ENCODE data around the gene B4GALNT4. TPM values are rescaled to one million over a fixed set of nuclear protein-coding genes. Genes with fewer than 3 reads are reported as not detected.

B4GALNT4 gene
- total and polyA plus RNA-seq, 4 donors = 0.15 to 0.42 (median 0.42) TPM; not detected in 1

DNA sequence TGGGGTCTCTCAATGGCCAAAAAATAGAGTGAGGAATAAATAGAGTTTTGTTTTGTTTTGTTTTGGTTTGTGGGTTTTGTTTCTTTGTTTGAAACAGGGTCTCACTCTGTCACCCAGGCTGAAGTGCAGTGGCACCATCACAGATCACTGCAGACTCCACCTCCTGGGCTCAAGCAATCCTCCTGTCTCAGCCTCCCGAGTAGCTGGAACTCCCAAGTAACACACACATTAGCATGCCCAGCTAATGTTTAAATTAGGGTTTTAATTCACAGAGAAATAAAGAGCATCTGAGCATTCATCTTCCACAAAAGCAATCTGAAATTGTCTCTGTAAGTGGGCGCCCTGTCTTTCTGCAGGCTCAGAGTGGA, 39.4 kb upstream of the B4GALNT4 start:
- Histone ChIP-seq H3K4me1 (ENCODE audit: control insufficient read depth in 4 of 4, insufficient read depth in 4 of 4, low read length in 3 of 4) (peaks cover 0 to 14% (median 10%) of the 10 kb centered on the region in 4 donors), H3K27me3 (ENCODE audit: control insufficient read depth in 4 of 4, insufficient read depth in 4 of 4, low read length in 3 of 4) (no peaks in the 10 kb centered on the region), H3K4me3 (ENCODE audit: low read depth in 1 of 3, low read length in 3 of 3) (no peak overlapping the region), H3K9ac (ENCODE audit: low read depth in 1 of 2, low read length in 2 of 2) (no peak overlapping the region), H3K9me3 (ENCODE audit: control insufficient read depth in 4 of 4, low read length in 3 of 4) (no peaks in the 10 kb centered on the region), H3K36me3 (ENCODE audit: control insufficient read depth in 4 of 4, insufficient read depth in 3 of 4, low read depth in 1 of 4, low read length in 3 of 4) (no peaks in the 10 kb centered on the region), H3K27ac (ENCODE audit: low read depth in 1 of 2, low read length in 2 of 2) (no peak overlapping the region)
- 96% methylated on average over 2 of the region's 2 CpGs for WGBS
- TF ChIP-seq EGR1 (IDR thresholded peaks at IDR 0.05; ENCODE audit: low read depth in 2 of 2) = no peak
- no peak for TF ChIP-seq HNF4A (conservative IDR thresholded peaks at IDR 0.05)
- no peak for TF ChIP-seq GABPA (IDR thresholded peaks at IDR 0.05 in 1 of 2, conservative IDR thresholded peaks at IDR 0.05 in 1 of 2)
- TF ChIP-seq NR2F2 (IDR thresholded peaks at IDR 0.05) = no peak
- no peak for TF ChIP-seq RXRA (IDR thresholded peaks at IDR 0.05)
- TF ChIP-seq, protein P1, sequence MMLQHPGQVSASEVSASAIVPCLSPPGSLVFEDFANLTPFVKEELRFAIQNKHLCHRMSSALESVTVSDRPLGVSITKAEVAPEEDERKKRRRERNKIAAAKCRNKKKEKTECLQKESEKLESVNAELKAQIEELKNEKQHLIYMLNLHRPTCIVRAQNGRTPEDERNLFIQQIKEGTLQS (IDR thresholded peaks at IDR 0.05) = no peak
- no peak for TF ChIP-seq JUND (IDR thresholded peaks at IDR 0.05)
- TF ChIP-seq, protein P2, sequence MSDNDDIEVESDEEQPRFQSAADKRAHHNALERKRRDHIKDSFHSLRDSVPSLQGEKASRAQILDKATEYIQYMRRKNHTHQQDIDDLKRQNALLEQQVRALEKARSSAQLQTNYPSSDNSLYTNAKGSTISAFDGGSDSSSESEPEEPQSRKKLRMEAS (IDR thresholded peaks at IDR 0.05) = no peak
- no peak for TF ChIP-seq RAD21 (IDR thresholded peaks at IDR 0.05)
- no peak for DNase-seq (ENCODE audit: low spot score)

DNA sequence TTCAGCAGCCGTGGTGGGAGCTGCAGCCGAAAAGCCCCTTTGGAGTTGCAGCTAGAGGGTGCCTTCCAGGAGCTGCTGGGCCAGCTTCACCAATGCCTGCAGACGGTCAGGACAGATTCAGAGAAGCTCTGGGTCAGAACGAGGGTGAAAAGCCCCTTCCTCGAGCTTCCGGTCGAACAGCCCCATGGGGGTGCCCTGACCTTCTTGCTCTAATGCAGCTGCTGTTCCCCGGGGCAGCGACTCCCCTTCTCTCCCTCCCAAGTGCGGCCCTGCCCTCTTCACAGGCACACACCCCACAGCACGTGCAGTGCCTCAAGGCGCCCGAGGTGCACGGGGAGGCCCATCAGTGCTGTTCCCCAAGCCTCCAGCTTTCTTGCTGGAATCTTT, 39.0 kb upstream of the B4GALNT4 start:
- Histone ChIP-seq H3K4me1 (ENCODE audit: control insufficient read depth in 4 of 4, insufficient read depth in 4 of 4, low read length in 3 of 4) (peaks cover 0 to 14% (median 10%) of the 10 kb centered on the region in 4 donors), H3K9me3 (ENCODE audit: control insufficient read depth in 4 of 4, low read length in 3 of 4) (no peaks in the 10 kb centered on the region), H3K4me3 (ENCODE audit: low read depth in 1 of 3, low read length in 3 of 3) (no peak overlapping the region), H3K36me3 (ENCODE audit: control insufficient read depth in 4 of 4, insufficient read depth in 3 of 4, low read depth in 1 of 4, low read length in 3 of 4) (no peaks in the 10 kb centered on the region), H3K9ac (ENCODE audit: low read depth in 1 of 2, low read length in 2 of 2) (no peak overlapping the region), H3K27me3 (ENCODE audit: control insufficient read depth in 4 of 4, insufficient read depth in 4 of 4, low read length in 3 of 4) (no peaks in the 10 kb centered on the region), H3K27ac (ENCODE audit: low read depth in 1 of 2, low read length in 2 of 2) (no peak overlapping the region)
- 88% methylated on average over 14 of the region's 14 CpGs for WGBS
- DNase-seq (ENCODE audit: low spot score) = no peak
- TF ChIP-seq FOXA1 (IDR thresholded peaks at IDR 0.05) = no peak
- TF ChIP-seq, protein P1 (IDR thresholded peaks at IDR 0.05) = no peak
- no peak for TF ChIP-seq SP1 (IDR thresholded peaks at IDR 0.05)
- TF ChIP-seq EGR1 (IDR thresholded peaks at IDR 0.05; ENCODE audit: low read depth in 2 of 2) = no peak
- TF ChIP-seq FOXA2 (IDR thresholded peaks at IDR 0.05) = no peak
- TF ChIP-seq RXRA (IDR thresholded peaks at IDR 0.05) = no peak
- no peak for TF ChIP-seq JUND (IDR thresholded peaks at IDR 0.05)
- no peak for TF ChIP-seq NR2F2 (IDR thresholded peaks at IDR 0.05)
- TF ChIP-seq, protein P3, sequence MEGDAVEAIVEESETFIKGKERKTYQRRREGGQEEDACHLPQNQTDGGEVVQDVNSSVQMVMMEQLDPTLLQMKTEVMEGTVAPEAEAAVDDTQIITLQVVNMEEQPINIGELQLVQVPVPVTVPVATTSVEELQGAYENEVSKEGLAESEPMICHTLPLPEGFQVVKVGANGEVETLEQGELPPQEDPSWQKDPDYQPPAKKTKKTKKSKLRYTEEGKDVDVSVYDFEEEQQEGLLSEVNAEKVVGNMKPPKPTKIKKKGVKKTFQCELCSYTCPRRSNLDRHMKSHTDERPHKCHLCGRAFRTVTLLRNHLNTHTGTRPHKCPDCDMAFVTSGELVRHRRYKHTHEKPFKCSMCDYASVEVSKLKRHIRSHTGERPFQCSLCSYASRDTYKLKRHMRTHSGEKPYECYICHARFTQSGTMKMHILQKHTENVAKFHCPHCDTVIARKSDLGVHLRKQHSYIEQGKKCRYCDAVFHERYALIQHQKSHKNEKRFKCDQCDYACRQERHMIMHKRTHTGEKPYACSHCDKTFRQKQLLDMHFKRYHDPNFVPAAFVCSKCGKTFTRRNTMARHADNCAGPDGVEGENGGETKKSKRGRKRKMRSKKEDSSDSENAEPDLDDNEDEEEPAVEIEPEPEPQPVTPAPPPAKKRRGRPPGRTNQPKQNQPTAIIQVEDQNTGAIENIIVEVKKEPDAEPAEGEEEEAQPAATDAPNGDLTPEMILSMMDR (IDR thresholded peaks at IDR 0.05; ENCODE audit: low read depth, low read length, missing input control) = no peak
- no peak for TF ChIP-seq HNF4A (conservative IDR thresholded peaks at IDR 0.05)
- no peak for TF ChIP-seq RAD21 (IDR thresholded peaks at IDR 0.05)
- TF ChIP-seq TAF1 (conservative IDR thresholded peaks at IDR 0.05) = no peak
- TF ChIP-seq, protein P4, sequence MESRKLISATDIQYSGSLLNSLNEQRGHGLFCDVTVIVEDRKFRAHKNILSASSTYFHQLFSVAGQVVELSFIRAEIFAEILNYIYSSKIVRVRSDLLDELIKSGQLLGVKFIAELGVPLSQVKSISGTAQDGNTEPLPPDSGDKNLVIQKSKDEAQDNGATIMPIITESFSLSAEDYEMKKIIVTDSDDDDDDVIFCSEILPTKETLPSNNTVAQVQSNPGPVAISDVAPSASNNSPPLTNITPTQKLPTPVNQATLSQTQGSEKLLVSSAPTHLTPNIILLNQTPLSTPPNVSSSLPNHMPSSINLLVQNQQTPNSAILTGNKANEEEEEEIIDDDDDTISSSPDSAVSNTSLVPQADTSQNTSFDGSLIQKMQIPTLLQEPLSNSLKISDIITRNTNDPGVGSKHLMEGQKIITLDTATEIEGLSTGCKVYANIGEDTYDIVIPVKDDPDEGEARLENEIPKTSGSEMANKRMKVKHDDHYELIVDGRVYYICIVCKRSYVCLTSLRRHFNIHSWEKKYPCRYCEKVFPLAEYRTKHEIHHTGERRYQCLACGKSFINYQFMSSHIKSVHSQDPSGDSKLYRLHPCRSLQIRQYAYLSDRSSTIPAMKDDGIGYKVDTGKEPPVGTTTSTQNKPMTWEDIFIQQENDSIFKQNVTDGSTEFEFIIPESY (IDR thresholded peaks at IDR 0.05) = no peak
- TF ChIP-seq, protein P5, sequence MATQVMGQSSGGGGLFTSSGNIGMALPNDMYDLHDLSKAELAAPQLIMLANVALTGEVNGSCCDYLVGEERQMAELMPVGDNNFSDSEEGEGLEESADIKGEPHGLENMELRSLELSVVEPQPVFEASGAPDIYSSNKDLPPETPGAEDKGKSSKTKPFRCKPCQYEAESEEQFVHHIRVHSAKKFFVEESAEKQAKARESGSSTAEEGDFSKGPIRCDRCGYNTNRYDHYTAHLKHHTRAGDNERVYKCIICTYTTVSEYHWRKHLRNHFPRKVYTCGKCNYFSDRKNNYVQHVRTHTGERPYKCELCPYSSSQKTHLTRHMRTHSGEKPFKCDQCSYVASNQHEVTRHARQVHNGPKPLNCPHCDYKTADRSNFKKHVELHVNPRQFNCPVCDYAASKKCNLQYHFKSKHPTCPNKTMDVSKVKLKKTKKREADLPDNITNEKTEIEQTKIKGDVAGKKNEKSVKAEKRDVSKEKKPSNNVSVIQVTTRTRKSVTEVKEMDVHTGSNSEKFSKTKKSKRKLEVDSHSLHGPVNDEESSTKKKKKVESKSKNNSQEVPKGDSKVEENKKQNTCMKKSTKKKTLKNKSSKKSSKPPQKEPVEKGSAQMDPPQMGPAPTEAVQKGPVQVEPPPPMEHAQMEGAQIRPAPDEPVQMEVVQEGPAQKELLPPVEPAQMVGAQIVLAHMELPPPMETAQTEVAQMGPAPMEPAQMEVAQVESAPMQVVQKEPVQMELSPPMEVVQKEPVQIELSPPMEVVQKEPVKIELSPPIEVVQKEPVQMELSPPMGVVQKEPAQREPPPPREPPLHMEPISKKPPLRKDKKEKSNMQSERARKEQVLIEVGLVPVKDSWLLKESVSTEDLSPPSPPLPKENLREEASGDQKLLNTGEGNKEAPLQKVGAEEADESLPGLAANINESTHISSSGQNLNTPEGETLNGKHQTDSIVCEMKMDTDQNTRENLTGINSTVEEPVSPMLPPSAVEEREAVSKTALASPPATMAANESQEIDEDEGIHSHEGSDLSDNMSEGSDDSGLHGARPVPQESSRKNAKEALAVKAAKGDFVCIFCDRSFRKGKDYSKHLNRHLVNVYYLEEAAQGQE (IDR thresholded peaks at IDR 0.05) = no peak
- no peak for TF ChIP-seq HNF4G (IDR thresholded peaks at IDR 0.05)
- TF ChIP-seq GABPA (IDR thresholded peaks at IDR 0.05 in 1 of 2, conservative IDR thresholded peaks at IDR 0.05 in 1 of 2) = no peak
- no peak for TF ChIP-seq YY1 (IDR thresholded peaks at IDR 0.05)
- TF ChIP-seq, protein P2 (IDR thresholded peaks at IDR 0.05) = no peak
